Tibial nerve (tissue), 4 donors: Measurements from ENCODE around the gene RUNX1.

Experiments
- CTCF ChIP-seq, 5 experiments: fragments of 200-600 bp in 3 of 5; fragments of 450-650 bp in 2 of 5; sonication (generic) in 3 of 5; IDR thresholded peaks; one replicate each; pipeline ENCODE4 v1.5.1; 2016 to 2019; ENCODE audit warnings: antibody characterized with exemption in 5 of 5, mild to moderate bottlenecking in 3 of 5, moderate library complexity in 2 of 5
- EP300 ChIP-seq, 2 donors: sonication (generic); formaldehyde crosslinking; IDR thresholded peaks; one replicate each; pipeline ENCODE4 v1.6.1; 2017; ENCODE audit warnings: antibody characterized with exemption in 2 of 2, mild to moderate bottlenecking in 1 of 2
- POLR2A ChIP-seq, 2 donors: fragments of 450-650 bp; IDR thresholded peaks; one replicate each; pipeline ENCODE4 v1.6.1; 2017; ENCODE audit warnings: antibody characterized with exemption in 2 of 2, mild to moderate bottlenecking in 2 of 2, moderate library complexity in 2 of 2

DNA sequence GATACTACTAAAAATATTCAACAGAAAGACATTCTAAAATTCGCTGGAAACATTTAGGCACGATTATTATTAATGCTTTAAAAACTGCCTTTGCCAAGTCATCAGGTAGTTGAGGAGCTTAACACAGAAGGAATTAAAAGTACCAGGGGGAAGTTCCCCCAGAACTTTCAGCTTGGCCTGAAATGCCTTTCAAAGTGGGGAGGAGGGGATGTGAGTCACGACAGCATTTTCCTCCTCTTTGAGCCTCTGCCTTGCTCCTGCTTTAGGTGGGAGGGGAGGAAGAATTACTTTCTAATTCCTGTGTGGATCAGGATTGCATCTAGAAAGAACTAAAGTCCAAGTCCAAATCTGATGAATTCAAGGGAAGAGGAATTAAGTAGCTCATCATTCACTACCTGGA lies 196.7 kb downstream of the RUNX1 start:
- TF ChIP-seq CTCF (IDR thresholded peaks at IDR 0.05) (no peak), POLR2A (IDR thresholded peaks at IDR 0.05) (no peak), EP300 (IDR thresholded peaks at IDR 0.05) (no peak)
